Measurements from ENCODE around the gene DOCK1.

Gene DOCK1

DNA sequence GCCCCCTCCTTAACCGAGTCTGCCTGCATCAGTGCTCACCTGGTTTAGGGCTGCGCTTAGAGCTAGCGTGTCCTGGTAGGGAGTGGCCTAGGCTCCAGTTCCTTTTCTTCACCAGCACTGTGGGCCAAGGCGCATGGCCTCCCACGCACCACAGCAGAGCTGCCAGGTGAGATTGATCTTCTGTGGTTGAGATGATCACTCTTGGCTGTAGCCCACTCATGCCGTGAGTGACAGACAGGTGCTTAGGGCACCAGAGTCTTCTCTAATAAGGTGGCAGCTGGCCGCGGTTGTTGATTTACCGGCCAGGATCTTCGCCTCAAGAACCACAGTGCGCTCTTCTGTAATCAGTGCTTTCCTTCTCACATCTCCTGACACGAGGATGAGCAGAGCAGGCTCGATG is 448.3 kb downstream of the DOCK1 start:
- H3K9ac ChIP-seq (ENCODE audit: low read length) = no peak overlapping the region
- H4K91ac ChIP-seq (ENCODE audit: low read depth, low read length) = no peak overlapping the region
- no peaks in the 10 kb centered on the region for H3K79me2 ChIP-seq (ENCODE audit: control insufficient read depth, insufficient read depth, low read length, poor library complexity)
- H3K4me3 ChIP-seq (ENCODE audit: low read depth, low read length) = no peak overlapping the region
- no peak overlapping the region for H2BK5ac ChIP-seq (ENCODE audit: low read depth, low read length, poor library complexity)
- H3K18ac ChIP-seq (ENCODE audit: low read length) = no peak overlapping the region
- WGBS (ENCODE audit: extremely low coverage, insufficient coverage, insufficient read length) = no CpG with 5 or more reads among the region's 13 CpGs
- H2AK5ac ChIP-seq (ENCODE audit: low read length) = no peak overlapping the region
- peaks cover 14 to 16% of the 10 kb centered on the region in 2 experiments for H3K36me3 ChIP-seq (ENCODE audit: control insufficient read depth in 1 of 2, insufficient read depth in 2 of 2, low read length in 2 of 2)
- no peaks in the 10 kb centered on the region for H3K27me3 ChIP-seq (ENCODE audit: insufficient read depth, low read length)
- no peak overlapping the region for H3K23ac ChIP-seq (ENCODE audit: low read length)
- no peak overlapping the region for H3K27ac ChIP-seq (ENCODE audit: low read depth, low read length)
- no peak overlapping the region for H2AFZ ChIP-seq (ENCODE audit: insufficient read depth, low read length, poor library complexity)
- H3K4me1 ChIP-seq (ENCODE audit: control insufficient read depth in 1 of 2, insufficient read depth in 2 of 2, low read length in 2 of 2) = peaks cover 3 to 4% of the 10 kb centered on the region in 2 experiments
- H4K8ac ChIP-seq (ENCODE audit: low read depth, low read length) = no peak overlapping the region
- no peak overlapping the region for H2BK120ac ChIP-seq (ENCODE audit: insufficient read depth, low read length, poor library complexity)
- H3K4ac ChIP-seq (ENCODE audit: low read depth, low read length) = no peak overlapping the region
- H3K4me2 ChIP-seq (ENCODE audit: low read length) = no peak overlapping the region
- H4K12ac ChIP-seq (ENCODE audit: low read depth, low read length) = no peak overlapping the region
- H3K14ac ChIP-seq (ENCODE audit: low read length) = no peak overlapping the region
- peaks cover 3% of the 10 kb centered on the region for H3K9me3 ChIP-seq (ENCODE audit: insufficient read depth, low read depth, low read length)
- no peaks in the 10 kb centered on the region for H3K79me1 ChIP-seq (ENCODE audit: low read length)
- no peak overlapping the region for H2BK12ac ChIP-seq (ENCODE audit: low read length)
- DNase-seq = no peak

DNA sequence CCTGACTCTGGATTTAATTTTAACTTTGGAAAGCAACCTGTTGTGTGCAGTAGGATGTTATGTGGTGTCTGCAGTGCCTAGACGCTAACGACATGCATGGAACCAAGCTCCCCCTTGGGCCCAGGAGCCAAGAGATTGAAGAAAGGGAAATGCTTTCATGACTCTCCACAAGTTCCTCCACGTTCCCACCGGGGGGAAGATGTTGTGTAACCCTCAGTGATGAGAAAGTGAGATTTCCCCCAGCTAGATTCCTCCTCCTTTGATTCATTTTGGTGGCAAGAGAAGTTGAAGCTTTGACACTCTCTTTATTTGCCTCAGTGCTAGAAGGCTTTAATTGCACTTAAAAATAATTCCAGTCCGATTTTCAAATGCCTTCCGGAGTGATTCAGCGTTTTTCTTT is 449.0 kb downstream of the DOCK1 start:
- Histone ChIP-seq H4K8ac (ENCODE audit: low read depth, low read length) (no peak overlapping the region), H4K12ac (ENCODE audit: low read depth, low read length) (no peak overlapping the region), H3K9ac (ENCODE audit: low read length) (no peak overlapping the region), H3K4ac (ENCODE audit: low read depth, low read length) (no peak overlapping the region), H2BK5ac (ENCODE audit: low read depth, low read length, poor library complexity) (no peak overlapping the region), H3K23ac (ENCODE audit: low read length) (no peak overlapping the region), H3K14ac (ENCODE audit: low read length) (no peak overlapping the region), H2BK120ac (ENCODE audit: insufficient read depth, low read length, poor library complexity) (no peak overlapping the region), H3K4me3 (ENCODE audit: low read depth, low read length) (no peak overlapping the region), H3K79me2 (ENCODE audit: control insufficient read depth, insufficient read depth, low read length, poor library complexity) (no peaks in the 10 kb centered on the region), H3K18ac (ENCODE audit: low read length) (no peak overlapping the region), H3K9me3 (ENCODE audit: insufficient read depth, low read depth, low read length) (peaks cover 3% of the 10 kb centered on the region), H4K91ac (ENCODE audit: low read depth, low read length) (no peak overlapping the region), H2AFZ (ENCODE audit: insufficient read depth, low read length, poor library complexity) (no peak overlapping the region), H2AK5ac (ENCODE audit: low read length) (no peak overlapping the region), H3K79me1 (ENCODE audit: low read length) (no peaks in the 10 kb centered on the region), H3K27ac (ENCODE audit: low read depth, low read length) (no peak overlapping the region), H3K4me1 (ENCODE audit: control insufficient read depth in 1 of 2, insufficient read depth in 2 of 2, low read length in 2 of 2) (peaks cover 3 to 4% of the 10 kb centered on the region in 2 experiments), H3K36me3 (ENCODE audit: control insufficient read depth in 1 of 2, insufficient read depth in 2 of 2, low read length in 2 of 2) (peaks cover 14 to 16% of the 10 kb centered on the region in 2 experiments), H3K4me2 (ENCODE audit: low read length) (no peak overlapping the region), H3K27me3 (ENCODE audit: insufficient read depth, low read length) (no peaks in the 10 kb centered on the region), H2BK12ac (ENCODE audit: low read length) (no peak overlapping the region)
- WGBS (ENCODE audit: extremely low coverage, insufficient coverage, insufficient read length) = no CpG with 5 or more reads among the region's 7 CpGs
- DNase-seq = no peak

GRCh38 chr10:127354992-127355391 is 449.8 kb downstream of the DOCK1 start:
- Histone ChIP-seq H3K4ac (ENCODE audit: low read depth, low read length) (no peak overlapping the region), H3K4me2 (ENCODE audit: low read length) (no peak overlapping the region), H3K27ac (ENCODE audit: low read depth, low read length) (no peak overlapping the region), H2AK5ac (ENCODE audit: low read length) (no peak overlapping the region), H3K27me3 (ENCODE audit: insufficient read depth, low read length) (no peaks in the 10 kb centered on the region), H3K79me1 (ENCODE audit: low read length) (no peaks in the 10 kb centered on the region), H3K23ac (ENCODE audit: low read length) (no peak overlapping the region), H4K12ac (ENCODE audit: low read depth, low read length) (no peak overlapping the region), H4K91ac (ENCODE audit: low read depth, low read length) (no peak overlapping the region), H3K14ac (ENCODE audit: low read length) (no peak overlapping the region), H2AFZ (ENCODE audit: insufficient read depth, low read length, poor library complexity) (no peak overlapping the region), H3K4me3 (ENCODE audit: low read depth, low read length) (no peak overlapping the region), H3K9ac (ENCODE audit: low read length) (no peak overlapping the region), H3K79me2 (ENCODE audit: control insufficient read depth, insufficient read depth, low read length, poor library complexity) (no peaks in the 10 kb centered on the region), H3K36me3 (ENCODE audit: control insufficient read depth in 1 of 2, insufficient read depth in 2 of 2, low read length in 2 of 2) (peaks cover 14 to 16% of the 10 kb centered on the region in 2 experiments), H3K9me3 (ENCODE audit: insufficient read depth, low read depth, low read length) (peaks cover 3% of the 10 kb centered on the region), H3K18ac (ENCODE audit: low read length) (no peak overlapping the region), H3K4me1 (ENCODE audit: control insufficient read depth in 1 of 2, insufficient read depth in 2 of 2, low read length in 2 of 2) (no peaks in the 10 kb centered on the region), H4K8ac (ENCODE audit: low read depth, low read length) (no peak overlapping the region), H2BK5ac (ENCODE audit: low read depth, low read length, poor library complexity) (no peak overlapping the region), H2BK12ac (ENCODE audit: low read length) (no peak overlapping the region), H2BK120ac (ENCODE audit: insufficient read depth, low read length, poor library complexity) (no peak overlapping the region)
- peak in 1 of 2 donors; percentile 15 for DNase-seq
- WGBS (ENCODE audit: extremely low coverage, insufficient coverage, insufficient read length) = no CpG with 5 or more reads among the region's 1 CpG

DNA sequence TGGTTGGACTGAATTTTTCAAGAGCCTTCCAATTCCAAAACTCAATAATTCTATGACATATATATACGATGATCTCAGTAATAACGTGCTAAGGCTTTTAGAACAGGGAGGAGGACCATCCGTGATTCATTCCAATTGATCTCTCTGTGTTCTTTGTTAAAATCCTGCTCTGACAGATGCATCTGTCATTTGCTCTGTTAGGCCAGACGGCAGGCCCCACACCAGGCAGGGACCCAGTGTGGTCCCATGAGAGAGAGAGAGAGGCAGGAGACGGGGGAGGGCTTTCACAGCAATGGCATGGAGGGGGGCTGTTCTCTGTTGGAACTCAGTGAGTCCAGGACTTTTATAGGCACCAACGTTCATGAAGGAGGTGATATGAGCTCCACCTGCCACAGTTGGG is 451.1 kb downstream of the DOCK1 start:
- Histone ChIP-seq H3K79me1 (ENCODE audit: low read length) (no peaks in the 10 kb centered on the region), H4K91ac (ENCODE audit: low read depth, low read length) (no peak overlapping the region), H3K9ac (ENCODE audit: low read length) (no peak overlapping the region), H3K14ac (ENCODE audit: low read length) (no peak overlapping the region), H3K36me3 (ENCODE audit: control insufficient read depth in 1 of 2, insufficient read depth in 2 of 2, low read length in 2 of 2) (peaks cover 14 to 16% of the 10 kb centered on the region in 2 experiments), H2AFZ (ENCODE audit: insufficient read depth, low read length, poor library complexity) (no peak overlapping the region), H3K27me3 (ENCODE audit: insufficient read depth, low read length) (no peaks in the 10 kb centered on the region), H3K4me3 (ENCODE audit: low read depth, low read length) (no peak overlapping the region), H4K8ac (ENCODE audit: low read depth, low read length) (no peak overlapping the region), H2AK5ac (ENCODE audit: low read length) (no peak overlapping the region), H3K23ac (ENCODE audit: low read length) (no peak overlapping the region), H3K4me2 (ENCODE audit: low read length) (no peak overlapping the region), H3K9me3 (ENCODE audit: insufficient read depth, low read depth, low read length) (no peaks in the 10 kb centered on the region), H3K4me1 (ENCODE audit: control insufficient read depth in 1 of 2, insufficient read depth in 2 of 2, low read length in 2 of 2) (no peaks in the 10 kb centered on the region), H2BK12ac (ENCODE audit: low read length) (no peak overlapping the region), H3K4ac (ENCODE audit: low read depth, low read length) (no peak overlapping the region), H3K79me2 (ENCODE audit: control insufficient read depth, insufficient read depth, low read length, poor library complexity) (no peaks in the 10 kb centered on the region), H3K18ac (ENCODE audit: low read length) (no peak overlapping the region), H3K27ac (ENCODE audit: low read depth, low read length) (no peak overlapping the region), H2BK120ac (ENCODE audit: insufficient read depth, low read length, poor library complexity) (no peak overlapping the region), H2BK5ac (ENCODE audit: low read depth, low read length, poor library complexity) (no peak overlapping the region), H4K12ac (ENCODE audit: low read depth, low read length) (no peak overlapping the region)
- DNase-seq = no peak
- no CpG with 5 or more reads among the region's 6 CpGs for WGBS (ENCODE audit: extremely low coverage, insufficient coverage, insufficient read length)

Measured in trophoblast cell (in vitro differentiated cells and primary cell).